DND-41 (cell line): ENCODE data around the gene DUSP23.

Experiments used
- ATAC-seq: fragments of 200-7000 bp; cut with Tn5 transposase; 3 replicates; pipeline ENCODE4 v1.9.1; 2021; ENCODE audit warnings: low read depth; ENCODE audit not compliant: insufficient read depth
- DNase-seq: peaks from one replicate; pipeline ENCODE4 v3.0.0-alpha.2; 2020
- H2AFZ ChIP-seq: 2 replicates; pipeline ENCODE4 v1.6.0; 2012; ENCODE audit warnings: low read depth, low read length
- H3K27ac ChIP-seq: 2 replicates; pipeline ENCODE4 v1.5.1; 2012; ENCODE audit warnings: low read length, inconsistent platforms
- H3K27me3 ChIP-seq: fragments of 200-600 bp; sonication (generic); 2 replicates; pipeline ENCODE4 v1.6.0; 2012; ENCODE audit warnings: low read length, mild to moderate bottlenecking, inconsistent platforms; ENCODE audit not compliant: insufficient read depth, poor library complexity
- H3K36me3 ChIP-seq: 2 replicates; pipeline ENCODE4 v1.5.1; 2012; ENCODE audit warnings: low read length, inconsistent platforms; ENCODE audit not compliant: insufficient read depth
- H3K4me1 ChIP-seq: 2 replicates; pipeline ENCODE4 v1.5.1; 2012; ENCODE audit warnings: mild to moderate bottlenecking, low read length; ENCODE audit not compliant: insufficient read depth
- H3K4me2 ChIP-seq: 2 replicates; pipeline ENCODE4 v1.6.0; 2012; ENCODE audit warnings: mild to moderate bottlenecking, moderate library complexity, low read length, inconsistent platforms; ENCODE audit not compliant: insufficient read depth
- H3K4me3 ChIP-seq, 2 experiments: fragments of 200-600 bp in 1 of 2; shearing (Covaris generic) in 1 of 2; 2 replicates each; pipeline ENCODE4 v1.5.1; 2012 to 2016; ENCODE audit warnings: inconsistent platforms in 2 of 2, low read length in 2 of 2, mild to moderate bottlenecking in 2 of 2, low read depth in 1 of 2, moderate library complexity in 1 of 2
- H3K79me2 ChIP-seq: 2 replicates; pipeline ENCODE4 v1.6.0; 2012; ENCODE audit warnings: low read length, inconsistent platforms; ENCODE audit not compliant: insufficient read depth
- H3K9ac ChIP-seq: 2 replicates; pipeline ENCODE4 v1.6.0; 2012; ENCODE audit warnings: low read depth, mild to moderate bottlenecking, inconsistent platforms, low read length, moderate library complexity
- H3K9me3 ChIP-seq: 2 replicates; pipeline ENCODE4 v1.5.1; 2012; ENCODE audit warnings: low read length, moderate library complexity, mild to moderate bottlenecking, inconsistent platforms; ENCODE audit not compliant: insufficient read depth, severe bottlenecking
- H4K20me1 ChIP-seq: 2 replicates; pipeline ENCODE4 v1.6.0; 2012; ENCODE audit warnings: low read length; ENCODE audit not compliant: insufficient read depth
- EZH2 ChIP-seq: IDR thresholded peaks from 3 replicates; pipeline ENCODE4 v1.6.1; 2012; ENCODE audit warnings: borderline replicate concordance, low read depth, mild to moderate bottlenecking, moderate library complexity, low read length, inconsistent platforms; ENCODE audit not compliant: severe bottlenecking
- TF ChIP-seq, protein P1 (sequence below): IDR thresholded peaks from 2 replicates; pipeline ENCODE4 v1.5.1; 2012; ENCODE audit warnings: borderline replicate concordance, low read length, moderate library complexity, mild to moderate bottlenecking; ENCODE audit not compliant: poor library complexity, severe bottlenecking; ENCODE audit errors: extremely low read depth

The DUSP23 gene

DNA sequence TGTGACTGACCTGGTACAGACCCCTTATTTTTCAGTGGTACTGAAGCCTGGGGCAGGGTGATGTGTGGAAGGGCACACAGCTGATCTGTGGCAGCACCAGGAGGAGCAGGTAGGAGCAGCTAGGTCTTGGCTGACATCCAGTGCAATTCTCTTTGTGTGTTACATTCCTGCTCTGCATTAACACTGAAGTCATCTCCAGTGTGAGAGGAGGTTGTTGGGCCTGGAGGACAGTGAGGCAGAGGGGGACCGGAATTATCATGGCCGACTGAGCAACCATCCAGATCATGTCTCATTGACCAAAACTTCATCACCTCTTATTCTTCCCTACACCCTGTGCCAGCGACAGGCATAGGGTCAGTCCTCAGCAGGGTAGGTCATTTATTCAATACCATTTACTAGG lies 47.4 kb downstream of the DUSP23 start:
- H3K9me3 ChIP-seq = no peaks in the 10 kb centered on the region
- H3K9ac ChIP-seq = no peak overlapping the region
- no peaks in the 10 kb centered on the region for H3K79me2 ChIP-seq
- no peaks in the 10 kb centered on the region for H3K27me3 ChIP-seq
- no peaks in the 10 kb centered on the region for H3K36me3 ChIP-seq
- H3K4me1 ChIP-seq = peaks cover 8% of the 10 kb centered on the region
- no peak for ATAC-seq
- no peak overlapping the region for H3K4me3 ChIP-seq
- H4K20me1 ChIP-seq = no peaks in the 10 kb centered on the region
- H2AFZ ChIP-seq = no peak overlapping the region
- H3K27ac ChIP-seq = no peak overlapping the region
- TF ChIP-seq, protein P1, sequence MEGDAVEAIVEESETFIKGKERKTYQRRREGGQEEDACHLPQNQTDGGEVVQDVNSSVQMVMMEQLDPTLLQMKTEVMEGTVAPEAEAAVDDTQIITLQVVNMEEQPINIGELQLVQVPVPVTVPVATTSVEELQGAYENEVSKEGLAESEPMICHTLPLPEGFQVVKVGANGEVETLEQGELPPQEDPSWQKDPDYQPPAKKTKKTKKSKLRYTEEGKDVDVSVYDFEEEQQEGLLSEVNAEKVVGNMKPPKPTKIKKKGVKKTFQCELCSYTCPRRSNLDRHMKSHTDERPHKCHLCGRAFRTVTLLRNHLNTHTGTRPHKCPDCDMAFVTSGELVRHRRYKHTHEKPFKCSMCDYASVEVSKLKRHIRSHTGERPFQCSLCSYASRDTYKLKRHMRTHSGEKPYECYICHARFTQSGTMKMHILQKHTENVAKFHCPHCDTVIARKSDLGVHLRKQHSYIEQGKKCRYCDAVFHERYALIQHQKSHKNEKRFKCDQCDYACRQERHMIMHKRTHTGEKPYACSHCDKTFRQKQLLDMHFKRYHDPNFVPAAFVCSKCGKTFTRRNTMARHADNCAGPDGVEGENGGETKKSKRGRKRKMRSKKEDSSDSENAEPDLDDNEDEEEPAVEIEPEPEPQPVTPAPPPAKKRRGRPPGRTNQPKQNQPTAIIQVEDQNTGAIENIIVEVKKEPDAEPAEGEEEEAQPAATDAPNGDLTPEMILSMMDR = no peak
- no peak for TF ChIP-seq EZH2
- no peak for DNase-seq
- H3K4me2 ChIP-seq = no peak overlapping the region

DNA sequence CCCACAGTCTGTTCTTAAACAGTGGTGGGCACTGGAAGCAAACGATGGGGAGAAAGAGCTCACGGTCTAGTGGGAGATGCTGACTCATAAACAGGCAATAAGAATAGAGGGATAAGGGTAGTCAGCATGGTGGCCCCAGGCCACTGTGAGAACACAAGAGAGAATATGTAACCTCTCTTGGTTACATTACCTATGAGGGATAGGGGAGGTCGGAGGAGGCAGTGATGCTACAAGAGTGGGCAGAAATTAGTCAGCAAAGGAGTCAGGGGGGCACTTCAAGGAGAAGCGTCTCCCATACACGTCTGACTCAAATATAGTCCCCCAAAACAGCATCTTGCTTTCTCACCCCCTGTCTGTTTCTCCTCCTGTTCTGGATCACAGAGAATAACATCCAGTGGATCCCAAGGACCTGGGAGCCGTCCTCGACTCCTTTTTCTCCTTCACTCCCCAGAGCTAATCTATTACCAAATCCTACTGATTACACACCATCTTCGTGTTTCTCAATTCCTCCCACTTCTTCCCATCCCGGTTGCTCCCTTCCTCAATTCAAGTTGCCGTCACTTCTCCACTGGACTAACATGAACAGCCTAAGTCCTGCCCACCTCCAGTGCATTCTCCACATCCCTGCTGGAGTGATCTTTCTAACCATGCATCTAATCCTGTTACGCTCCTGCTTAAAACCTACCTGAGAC lies 48.0 kb downstream of the DUSP23 start:
- ATAC-seq (no peak), DNase-seq (no peak)
- Histone ChIP-seq H3K27ac (no peak overlapping the region), H3K36me3 (no peaks in the 10 kb centered on the region), H2AFZ (no peak overlapping the region), H3K27me3 (no peaks in the 10 kb centered on the region), H3K9ac (no peak overlapping the region), H4K20me1 (no peaks in the 10 kb centered on the region), H3K4me1 (peaks cover 8% of the 10 kb centered on the region), H3K9me3 (no peaks in the 10 kb centered on the region), H3K4me3 (no peak overlapping the region), H3K79me2 (no peaks in the 10 kb centered on the region), H3K4me2 (no peak overlapping the region)
- TF ChIP-seq, protein P1 = no peak
- no peak for TF ChIP-seq EZH2

DNA sequence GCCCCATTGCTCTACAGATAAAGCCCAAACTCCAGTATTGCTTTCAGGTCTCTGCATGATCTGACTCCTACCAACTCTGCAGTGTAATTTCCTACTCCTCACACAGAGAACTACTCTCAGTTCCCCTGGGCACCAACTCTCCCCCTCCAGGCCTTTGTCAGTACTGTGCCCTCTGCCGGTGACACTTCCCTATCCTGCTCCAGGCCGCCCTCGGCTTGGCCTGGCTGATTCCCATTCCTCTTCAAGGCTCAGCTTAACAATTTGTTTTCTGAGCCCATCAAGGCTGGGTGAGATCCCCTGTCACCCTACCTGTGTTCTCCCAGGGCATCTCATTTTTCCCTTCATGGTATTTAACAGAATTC lies 48.5 kb downstream of the DUSP23 start:
- H3K9me3 ChIP-seq = no peaks in the 10 kb centered on the region
- H3K79me2 ChIP-seq = no peaks in the 10 kb centered on the region
- no peak overlapping the region for H3K27ac ChIP-seq
- no peak overlapping the region for H3K4me2 ChIP-seq
- peaks cover 8% of the 10 kb centered on the region for H3K4me1 ChIP-seq
- no peak overlapping the region for H3K9ac ChIP-seq
- H4K20me1 ChIP-seq = no peaks in the 10 kb centered on the region
- DNase-seq (no peak), ATAC-seq (no peak)
- H3K27me3 ChIP-seq = no peaks in the 10 kb centered on the region
- H3K36me3 ChIP-seq = no peaks in the 10 kb centered on the region
- no peak overlapping the region for H3K4me3 ChIP-seq
- no peak overlapping the region for H2AFZ ChIP-seq
- no peak for TF ChIP-seq EZH2
- TF ChIP-seq, protein P1 = no peak

DNA sequence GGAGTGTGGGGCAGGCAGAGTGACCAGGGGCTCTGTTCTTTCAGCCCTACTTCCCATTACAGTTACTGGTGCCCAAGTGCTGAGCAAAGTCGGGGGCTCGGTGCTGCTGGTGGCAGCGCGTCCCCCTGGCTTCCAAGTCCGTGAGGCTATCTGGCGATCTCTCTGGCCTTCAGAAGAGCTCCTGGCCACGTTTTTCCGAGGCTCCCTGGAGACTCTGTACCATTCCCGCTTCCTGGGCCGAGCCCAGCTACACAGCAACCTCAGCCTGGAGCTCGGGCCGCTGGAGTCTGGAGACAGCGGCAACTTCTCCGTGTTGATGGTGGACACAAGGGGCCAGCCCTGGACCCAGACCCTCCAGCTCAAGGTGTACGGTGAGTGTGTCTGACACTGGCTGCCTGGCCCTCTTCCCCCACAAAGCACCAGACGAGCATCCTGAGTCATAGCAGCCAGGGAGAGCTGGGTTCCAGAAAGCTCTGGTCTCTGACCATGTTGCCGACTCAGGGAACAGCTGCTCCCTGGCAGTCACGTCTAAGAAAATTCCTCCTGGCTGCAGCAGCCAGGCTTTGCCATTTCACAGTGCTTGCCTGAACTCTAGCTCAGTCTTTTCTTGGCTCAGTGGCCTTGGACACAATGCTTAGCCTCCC lies 49.2 kb downstream of the DUSP23 start:
- H3K27me3 ChIP-seq = no peaks in the 10 kb centered on the region
- ATAC-seq = no peak
- no peaks in the 10 kb centered on the region for H4K20me1 ChIP-seq
- H2AFZ ChIP-seq = no peak overlapping the region
- no peak overlapping the region for H3K4me3 ChIP-seq
- no peaks in the 10 kb centered on the region for H3K9me3 ChIP-seq
- no peak overlapping the region for H3K4me2 ChIP-seq
- TF ChIP-seq, protein P1 = no peak
- no peak for TF ChIP-seq EZH2
- H3K4me1 ChIP-seq = peaks cover 8% of the 10 kb centered on the region
- no peak overlapping the region for H3K9ac ChIP-seq
- no peaks in the 10 kb centered on the region for H3K36me3 ChIP-seq
- H3K27ac ChIP-seq = no peak overlapping the region
- H3K79me2 ChIP-seq = no peaks in the 10 kb centered on the region
- DNase-seq = no peak
